Cerebellar nuclear complex (tissue), 1 donor: Measurements from ENCODE around the gene COL11A2.
"Not testable (repeated sequence)": the region's sequence is repeated elsewhere in the genome, so short reads cannot be mapped to it uniquely, and the experiment has no call there.

ENCODE experiments used
- DNase-seq, 2 experiments: peaks; one replicate each; lab custom pipeline; 2025; lab: John Stamatoyannopoulos, UW

COL11A2 gene

DNA sequence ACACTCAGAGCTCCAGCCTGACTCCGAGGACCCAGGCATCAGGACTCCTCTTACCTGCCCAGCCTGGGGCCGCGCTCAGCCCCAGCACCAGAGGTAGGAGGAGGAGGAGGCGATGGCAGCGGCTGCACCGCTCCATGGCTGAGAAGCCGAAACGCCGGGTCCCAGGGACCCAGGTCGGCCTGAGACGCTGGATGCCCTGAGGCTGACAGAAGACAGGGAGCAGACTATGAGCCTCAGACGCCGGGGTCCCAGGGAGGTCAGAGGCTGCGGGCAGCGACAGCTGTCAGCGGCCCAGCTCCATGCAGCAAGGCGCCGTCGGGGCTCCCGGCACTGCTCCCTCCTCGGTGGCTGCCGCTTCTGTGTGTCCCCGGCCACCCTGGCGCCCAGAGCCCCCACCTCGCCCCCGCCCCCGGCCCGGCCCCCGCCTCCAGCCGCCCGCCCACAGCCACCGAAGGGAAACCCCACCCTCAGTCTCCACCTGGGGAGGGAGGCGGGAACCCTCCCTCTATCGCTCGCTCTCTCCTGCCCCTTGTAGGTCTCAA, at the start of gene COL11A2:
Gene COL11A2 (minus strand): TSS at position 363 of the 542 bp plus-strand sequence. CDS start 227 bp downstream, at position 136.
- DNase-seq: no peak

DNA sequence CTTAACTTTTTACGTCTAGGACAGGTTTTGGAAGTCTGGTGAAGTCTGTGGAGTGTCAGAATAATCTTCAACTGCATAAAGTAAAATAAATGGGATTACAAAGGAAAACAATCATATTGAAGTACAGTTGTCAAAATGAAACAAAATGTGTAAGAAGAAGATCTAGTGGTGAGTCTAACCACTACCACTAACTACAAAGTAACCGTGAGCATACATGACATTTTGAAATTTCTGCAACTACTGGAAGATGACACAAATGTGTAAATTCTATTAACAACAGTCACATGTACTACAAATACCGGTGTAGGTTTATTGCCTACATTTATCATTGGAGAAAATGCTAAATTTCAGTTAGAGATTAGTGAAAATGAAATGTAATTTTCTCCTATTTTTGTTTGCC, 49.7 kb upstream of the COL11A2 start:
- DNase-seq: no peak

DNA sequence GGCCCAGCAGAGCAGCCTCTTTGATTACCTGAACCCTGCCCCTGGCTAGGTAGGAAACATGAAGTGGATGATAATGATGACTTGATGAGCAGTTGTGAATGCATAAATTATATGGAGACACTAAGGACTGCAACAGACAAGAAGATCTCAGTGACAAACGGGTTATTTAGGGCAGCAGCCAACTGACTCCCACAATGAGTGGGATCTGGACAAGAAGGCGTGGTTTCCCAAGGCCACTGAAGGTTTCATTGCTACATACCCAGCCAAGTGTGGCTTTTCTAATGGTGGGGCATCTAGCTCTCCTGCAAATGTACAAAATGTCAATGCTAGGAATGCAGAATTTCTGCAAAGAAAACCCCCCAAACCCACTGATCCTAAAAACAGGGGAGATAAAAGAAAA, 45.5 kb upstream of the COL11A2 start:
- no peak for DNase-seq

DNA sequence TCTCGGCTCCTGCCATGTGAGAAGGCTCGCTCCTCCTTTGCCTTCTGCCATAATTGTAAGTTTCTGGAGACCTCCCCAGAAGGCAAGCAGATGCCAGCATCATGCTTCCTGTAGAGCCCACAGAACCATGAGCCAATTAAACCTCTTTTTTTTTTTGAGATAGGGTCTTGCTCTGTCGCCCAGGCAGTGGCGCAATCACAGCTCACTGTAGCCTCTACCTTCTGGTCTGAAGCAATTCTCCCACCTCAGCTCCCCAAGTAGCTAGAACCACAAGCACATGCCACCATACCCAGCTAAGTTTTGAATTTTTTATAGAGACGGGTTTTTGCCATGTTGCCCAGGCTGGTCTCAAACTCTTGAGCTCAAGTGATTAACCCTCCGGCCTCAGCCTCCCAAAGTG, 44.6 kb upstream of the COL11A2 start:
- DNase-seq: no peak

DNA sequence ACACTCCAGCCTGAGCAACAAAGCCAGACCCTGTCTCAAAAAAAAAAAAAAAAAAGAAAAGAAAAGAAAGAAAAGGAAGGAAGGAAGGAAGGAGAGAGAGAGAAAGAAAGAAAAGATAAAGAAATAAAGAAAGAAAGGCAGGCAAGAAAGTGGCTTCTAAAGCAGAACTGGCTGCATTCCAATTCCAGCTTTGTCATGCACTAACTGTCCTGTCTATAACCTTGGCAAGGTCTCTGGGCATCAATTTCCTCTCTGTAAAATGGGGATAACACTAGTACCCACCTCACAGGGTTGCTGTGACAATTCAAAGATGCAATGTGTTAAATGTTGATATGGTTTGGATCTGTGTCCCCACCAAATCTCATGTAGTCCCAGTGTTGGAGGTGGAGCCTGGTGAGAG, 44.1 kb upstream of the COL11A2 start:
- DNase-seq: no peak

DNA sequence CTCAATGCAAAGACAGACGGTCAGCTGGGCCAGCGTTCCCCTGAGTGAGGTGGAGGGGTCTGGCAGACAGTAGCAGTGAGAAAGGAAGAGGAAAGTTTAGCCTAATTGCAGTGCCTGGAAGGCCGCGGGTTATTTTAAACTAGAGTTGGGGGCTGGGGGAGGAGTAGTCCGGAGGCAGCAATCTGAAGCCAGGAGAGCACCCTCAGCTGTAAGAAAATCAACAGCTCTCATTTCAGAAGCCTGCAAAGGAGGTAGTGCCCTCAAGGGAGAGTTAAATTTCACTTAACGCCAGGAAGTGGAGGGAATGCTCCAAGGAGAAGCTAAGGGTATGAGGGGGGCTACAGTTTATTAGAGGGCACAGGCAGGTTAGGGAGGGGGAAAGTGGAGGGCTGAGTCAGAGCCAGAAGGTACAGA, 43.0 kb upstream of the COL11A2 start:
- no peak for DNase-seq

DNA sequence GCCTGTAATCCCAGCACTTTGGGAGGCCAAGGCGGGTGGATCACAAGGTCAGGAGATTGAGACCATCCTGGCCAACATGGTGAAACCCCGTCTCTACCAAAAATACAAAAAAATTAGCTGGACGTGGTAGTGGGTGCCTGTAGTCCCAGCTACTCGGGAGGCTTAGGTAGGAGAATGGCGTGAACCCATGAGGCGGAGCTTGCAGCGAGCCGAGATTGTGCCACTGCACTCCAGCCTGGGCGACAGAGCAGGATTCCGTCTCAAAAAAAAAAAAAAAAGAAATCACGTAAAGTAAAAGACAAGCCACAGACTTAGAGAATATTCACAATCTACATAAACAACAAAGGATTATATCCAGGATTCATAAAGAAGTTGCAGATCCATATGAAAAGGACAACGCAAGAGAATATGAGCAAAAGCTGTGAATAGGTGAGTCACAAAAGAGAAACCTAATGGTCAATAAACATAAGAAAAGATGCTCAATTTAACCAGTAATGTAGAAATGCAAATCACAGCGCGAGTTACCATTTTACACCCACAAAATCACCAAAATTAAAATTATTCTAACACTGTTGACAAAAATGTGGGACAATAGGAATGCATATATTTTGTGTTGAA, 34.3 kb upstream of the COL11A2 start:
- DNase-seq: not testable (repeated sequence)

DNA sequence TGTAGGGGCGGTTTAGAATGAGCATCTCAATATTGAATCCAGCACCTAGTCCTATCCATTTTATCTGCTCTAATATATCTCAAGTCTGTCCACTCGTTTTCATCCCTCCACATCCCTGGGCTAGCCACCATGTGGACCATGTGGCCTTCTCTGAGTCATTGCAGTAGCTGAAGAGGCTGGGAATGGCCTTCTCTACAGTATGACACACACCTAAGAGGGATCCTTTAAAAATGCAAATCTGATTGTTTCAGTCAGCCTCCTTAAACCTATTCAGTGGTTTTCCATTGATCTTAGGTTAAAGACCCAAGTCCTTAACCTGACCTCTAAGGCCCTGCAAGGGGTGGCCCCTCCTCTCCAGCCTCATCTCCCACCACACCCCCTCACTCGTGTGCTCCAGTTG, 25.4 kb upstream of the COL11A2 start:
- DNase-seq: no peak

DNA sequence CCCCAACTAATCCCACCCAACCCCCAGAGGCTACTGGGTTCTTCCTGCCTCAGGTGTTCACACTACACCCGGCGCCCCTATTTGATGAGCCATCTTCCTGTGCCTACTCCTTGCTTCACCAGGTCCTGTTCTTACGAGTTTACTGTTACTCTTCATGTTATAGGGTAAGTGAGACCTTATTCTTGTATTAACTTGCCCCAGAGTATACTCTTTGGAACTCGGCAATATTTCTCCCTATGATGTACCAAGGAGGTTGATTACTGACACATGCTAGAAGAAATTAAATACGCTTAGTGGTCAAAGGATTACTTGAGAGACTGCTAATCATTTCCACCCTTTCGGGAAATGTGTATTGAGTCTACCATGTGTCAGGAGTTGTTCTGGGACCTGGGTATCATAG, 25.0 kb upstream of the COL11A2 start:
- DNase-seq: no peak

DNA sequence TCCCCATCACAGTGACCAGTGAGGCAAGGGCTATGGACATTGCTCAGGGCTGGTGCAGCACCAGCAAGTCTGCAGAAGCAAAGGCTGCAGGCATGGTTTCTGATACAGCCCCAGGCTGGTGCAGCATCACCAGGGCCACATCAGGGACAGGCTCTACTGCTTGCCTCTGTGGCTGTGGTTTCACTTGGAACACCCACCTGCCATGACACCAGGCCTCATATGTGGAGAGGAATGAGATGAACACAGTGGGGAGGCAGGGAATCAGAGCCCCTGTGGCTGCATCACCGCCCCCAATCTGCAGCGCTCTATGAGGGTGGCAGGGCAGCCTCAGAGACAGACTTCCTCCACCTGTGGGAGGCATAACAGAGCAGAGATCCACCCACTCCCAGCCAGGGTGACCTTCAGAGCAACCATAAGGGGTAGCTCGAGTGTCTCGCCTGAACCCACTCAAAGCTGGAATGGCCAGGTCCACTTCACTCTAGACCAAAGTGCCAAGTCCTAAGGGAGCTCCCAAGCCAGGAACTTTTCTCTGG, 23.9 kb upstream of the COL11A2 start:
- DNase-seq: no peak

DNA sequence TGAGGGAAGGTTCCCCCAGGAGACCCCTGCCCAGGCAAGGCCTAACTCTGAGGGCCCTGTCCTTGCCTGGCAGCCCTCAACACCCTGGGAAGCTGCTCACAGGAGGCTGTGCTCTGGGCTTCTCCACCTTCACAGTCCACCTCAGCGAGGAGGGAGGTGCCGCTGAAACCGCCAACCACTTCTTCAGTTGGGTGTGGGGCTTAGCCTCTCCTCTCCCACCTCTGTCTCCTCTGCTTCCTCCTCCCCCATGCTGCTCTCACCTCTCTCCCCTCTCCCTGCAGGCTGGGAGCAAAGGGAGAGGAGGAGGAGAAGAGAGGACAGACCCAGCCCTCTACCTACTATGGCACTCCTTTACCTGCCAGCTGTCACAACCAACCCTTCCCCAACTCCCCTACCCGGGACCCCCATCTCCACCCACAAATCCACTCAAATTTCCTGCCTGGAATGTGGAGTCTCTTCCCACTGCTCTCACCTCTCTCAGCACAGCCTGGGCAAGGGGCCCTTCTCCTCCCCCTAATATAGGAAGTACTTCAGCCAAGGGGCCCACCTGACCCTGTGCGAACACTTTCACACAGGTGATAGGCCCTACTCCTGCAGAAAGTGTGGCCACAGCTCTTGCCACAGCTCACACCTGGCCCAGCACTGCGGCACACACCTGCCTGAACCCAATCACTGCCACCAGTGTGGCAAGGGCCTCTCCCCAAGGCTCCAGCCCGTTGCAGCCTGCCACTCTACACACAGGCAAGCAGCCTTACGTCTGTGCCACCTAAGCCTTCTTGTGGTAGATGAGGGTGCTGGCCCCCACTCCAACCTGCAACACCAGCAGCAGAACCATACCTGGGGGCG, 23.2 kb upstream of the COL11A2 start:
- DNase-seq: no peak

DNA sequence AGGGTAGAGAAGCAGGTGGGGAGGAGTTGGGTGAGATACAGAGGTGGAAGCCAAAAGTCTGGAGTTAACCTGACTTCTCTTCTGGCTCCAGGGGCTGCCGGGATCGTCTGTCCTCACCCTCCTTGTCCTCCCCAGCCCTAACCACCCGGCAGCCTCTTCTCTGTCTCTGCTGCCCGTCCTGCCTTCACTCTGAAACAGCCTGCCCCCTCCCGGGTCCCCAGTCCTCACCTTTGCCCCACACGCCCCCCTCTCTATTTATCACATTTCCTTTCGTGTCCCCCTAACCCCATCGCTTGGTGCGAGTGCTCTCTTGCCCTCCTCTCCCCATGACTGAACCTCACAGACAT, 21.7 kb upstream of the COL11A2 start:
- no peak for DNase-seq

DNA sequence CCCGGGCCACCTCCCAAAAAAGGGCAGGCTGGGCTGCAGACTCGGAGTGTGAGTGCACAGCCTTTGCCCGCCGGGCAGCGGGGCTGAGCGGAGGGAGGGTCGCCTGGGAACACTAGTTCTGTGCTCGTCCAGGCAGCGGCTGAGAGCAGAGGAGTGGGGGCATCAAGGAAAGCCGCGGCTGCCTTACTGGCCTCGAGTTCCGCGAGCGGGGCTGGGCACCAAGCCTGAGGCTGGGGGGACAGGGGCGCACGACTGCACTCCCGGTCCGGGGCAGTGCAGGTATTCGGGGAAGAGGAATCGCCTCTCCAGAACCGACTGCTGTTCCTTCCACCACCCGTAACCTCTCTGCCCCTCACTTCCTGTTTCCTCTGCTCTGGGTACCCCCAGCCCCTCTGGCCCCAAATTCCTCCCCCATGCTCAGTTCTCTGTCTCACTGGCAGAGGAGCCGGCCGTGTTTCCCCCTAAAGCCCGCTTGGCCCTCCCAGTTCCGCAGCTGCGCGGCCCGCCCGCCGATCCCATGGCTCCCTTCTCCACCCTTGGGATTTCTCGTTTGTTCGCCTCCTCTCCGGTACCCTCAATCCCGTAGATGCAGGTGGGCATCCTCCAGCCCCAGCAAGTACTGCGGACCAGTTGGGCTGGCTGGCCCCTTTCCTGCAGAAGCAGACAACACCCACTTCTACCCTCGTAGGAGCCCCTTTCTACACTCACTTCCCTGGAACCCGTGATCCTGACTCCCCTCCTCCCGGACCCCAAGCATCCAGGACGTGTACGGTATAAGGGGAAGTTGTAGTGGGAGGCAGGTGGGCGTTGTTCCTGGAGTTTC, 21.1 kb upstream of the COL11A2 start:
- no peak for DNase-seq

DNA sequence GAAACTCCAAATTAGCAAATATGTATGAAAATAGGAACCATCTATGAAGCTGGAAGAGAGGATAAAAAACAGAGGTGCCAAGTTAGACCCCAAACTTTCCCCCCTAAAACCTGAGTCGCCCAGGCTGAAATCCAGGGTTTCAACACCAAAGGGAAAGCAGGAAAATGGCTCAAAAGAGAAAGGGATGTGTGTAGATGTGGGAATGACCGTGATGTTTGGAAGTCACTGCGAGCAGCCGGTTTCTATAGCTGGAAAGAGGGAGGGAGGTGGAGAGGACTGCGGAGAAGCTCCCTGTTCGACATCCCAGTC, 20.5 kb upstream of the COL11A2 start:
- no peak for DNase-seq

DNA sequence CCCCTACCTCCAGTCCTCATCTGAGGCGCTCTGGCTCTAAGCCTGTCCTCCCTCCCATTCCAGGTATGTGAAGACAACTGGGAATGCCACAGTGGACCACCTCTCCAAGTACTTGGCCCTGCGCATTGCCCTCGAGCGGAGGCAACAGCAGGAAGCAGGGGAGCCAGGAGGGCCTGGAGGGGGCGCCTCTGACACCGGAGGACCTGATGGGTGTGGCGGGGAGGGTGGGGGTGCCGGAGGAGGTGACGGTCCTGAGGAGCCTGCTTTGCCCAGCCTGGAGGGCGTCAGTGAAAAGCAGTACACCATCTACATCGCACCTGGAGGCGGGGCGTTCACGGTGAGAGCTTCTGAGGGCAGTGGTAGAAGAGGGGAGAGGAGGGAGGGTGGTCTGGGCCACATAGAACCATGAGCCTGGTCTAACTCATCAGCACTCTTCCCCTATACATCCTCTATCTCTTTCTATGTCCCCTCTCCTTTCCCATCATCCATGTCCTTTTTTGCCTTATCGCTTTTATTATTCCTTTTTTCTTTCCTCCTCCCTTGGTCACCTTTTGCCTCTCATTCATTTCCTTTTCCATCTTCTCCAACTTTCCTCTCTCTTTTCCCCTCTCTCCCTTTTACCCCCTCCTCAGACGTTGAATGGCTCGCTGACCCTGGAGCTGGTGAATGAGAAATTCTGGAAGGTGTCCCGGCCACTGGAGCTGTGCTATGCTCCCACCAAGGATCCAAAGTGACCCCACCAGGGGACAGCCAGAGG, 19.6 kb upstream of the COL11A2 start:
- no peak for DNase-seq

DNA sequence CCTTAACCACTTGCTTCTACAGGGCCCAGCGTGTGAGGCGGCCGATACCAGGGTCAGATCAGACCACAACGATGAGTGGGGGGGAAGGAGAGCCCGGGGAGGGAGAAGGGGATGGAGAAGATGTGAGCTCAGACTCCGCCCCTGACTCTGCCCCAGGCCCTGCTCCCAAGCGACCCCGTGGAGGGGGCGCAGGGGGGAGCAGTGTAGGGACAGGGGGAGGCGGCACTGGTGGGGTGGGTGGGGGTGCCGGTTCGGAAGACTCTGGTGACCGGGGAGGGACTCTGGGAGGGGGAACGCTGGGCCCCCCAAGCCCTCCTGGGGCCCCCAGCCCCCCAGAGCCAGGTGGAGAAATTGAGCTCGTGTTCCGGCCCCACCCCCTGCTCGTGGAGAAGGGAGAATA, 18.9 kb upstream of the COL11A2 start:
- no peak for DNase-seq

DNA sequence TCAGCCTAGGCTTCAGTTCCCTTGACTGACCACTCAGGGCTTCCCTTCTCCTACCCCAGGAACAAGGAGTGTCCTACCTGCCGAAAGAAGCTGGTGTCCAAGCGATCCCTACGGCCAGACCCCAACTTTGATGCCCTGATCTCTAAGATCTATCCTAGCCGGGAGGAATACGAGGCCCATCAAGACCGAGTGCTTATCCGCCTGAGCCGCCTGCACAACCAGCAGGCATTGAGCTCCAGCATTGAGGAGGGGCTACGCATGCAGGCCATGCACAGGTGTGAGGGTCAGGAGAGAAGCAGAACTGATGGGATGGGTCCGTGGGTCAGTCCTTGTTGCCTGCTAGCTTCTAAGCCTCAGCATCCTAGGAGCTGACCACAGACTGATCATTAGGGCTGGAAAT, 17.6 kb upstream of the COL11A2 start:
- DNase-seq: no peak

DNA sequence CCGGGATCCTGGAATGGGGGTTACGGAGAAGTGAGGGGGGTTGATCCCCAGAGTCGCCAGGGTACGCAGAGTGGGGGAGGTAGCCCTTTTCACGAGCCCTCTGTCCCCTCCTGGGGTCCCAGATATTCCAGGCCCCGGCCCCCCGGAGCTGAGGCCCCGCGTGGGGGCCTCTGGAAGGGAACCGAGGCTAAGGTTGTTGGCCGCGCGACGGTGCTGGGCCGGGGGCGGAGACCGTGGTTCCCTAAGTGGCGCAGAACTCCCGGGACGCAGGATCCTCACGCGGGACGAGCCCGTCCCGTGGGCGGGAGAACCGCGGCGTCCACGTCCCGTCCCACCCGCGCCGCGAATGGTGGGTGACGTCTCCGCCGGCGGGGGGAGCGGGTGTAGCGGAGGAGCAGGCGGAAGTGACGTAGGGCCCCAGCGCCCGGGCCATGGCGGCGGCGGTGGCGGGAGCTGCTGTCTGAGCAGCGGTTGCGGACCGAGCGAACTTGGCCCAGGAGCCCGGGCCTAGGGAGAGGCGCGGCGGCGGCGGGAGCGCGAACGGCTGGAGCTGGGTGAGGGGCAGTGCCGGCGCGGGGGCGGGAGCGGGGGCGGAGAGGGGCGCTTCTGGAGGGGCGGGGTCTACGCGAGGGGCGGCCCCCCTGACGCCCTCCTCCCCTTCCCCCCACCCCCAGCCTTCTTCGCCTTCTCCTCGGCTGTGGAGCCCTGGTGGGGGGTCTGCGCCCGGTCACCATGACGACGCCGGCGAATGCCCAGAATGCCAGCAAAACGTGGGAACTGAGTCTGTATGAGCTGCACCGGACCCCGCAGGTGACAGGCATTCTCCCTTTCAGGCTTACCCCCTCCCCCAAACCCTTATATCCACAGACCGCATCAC, 16.1 kb upstream of the COL11A2 start, which contains the start of gene RING1:
Gene RING1 (plus strand): TSS at position 410 of the 877 bp plus-strand sequence. CDS start 323 bp downstream, at position 733.
- peak in 1 of 2 experiments; percentile 12 for DNase-seq

DNA sequence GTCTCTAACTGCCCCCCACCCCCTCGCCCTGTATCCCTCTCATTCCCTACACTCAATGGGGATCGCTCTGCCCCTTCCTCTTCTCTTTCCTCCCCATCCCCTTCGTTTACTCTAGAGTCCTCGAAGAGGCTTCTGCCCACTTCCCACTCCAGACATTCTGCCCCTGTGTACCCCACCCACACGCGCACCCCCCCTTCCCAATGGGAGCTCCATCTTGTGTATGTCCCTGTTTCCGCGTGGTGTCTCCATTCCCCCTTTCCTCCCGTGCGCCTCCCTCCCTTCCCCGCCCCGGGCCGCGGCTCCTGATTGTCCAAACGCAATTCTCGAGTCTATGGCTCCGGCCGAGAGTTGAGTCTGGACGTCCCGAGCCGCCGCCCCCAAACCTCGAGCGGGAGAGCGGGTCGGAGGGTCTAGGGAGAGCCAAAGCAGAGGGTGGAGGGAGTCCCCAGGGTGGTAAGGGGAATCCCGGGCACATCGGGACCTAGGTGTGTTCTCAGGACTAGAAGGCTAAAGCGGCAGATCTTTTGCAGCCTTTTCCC, 15.4 kb upstream of the COL11A2 start:
- DNase-seq: no peak

DNA sequence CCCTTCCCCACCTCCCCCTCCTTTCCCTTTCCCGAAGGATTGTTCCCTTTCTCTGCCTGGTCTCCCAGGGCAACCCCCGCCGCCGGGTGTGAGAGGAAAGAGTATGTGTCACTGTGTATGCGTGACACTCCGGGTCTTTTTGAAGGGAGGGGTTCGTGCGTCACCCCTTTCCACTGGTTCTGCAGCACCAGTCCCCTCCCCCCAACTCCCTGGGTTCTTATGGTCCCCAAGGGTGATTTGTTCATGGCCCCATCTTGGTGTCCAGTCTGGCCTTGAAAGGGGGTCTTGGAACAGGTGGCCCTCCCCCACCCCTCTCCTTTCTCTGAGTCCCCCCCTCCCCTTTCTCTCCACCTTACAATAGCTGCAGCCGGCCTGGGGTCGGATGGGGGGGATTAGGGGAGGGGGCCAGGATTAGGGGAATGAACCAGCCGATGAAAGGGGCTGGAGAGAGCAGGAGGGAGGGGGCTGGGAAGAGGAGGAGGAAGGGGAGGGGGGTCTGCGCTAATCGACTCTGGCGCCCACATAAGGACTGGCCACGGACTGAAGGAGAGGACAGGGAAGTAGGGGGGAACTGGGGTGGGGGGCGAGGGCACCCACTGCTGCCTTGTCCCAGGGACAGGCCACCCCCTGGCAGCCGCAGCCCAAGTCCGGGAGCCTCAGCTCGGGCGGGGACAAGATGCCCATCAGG, 14.7 kb upstream of the COL11A2 start:
- DNase-seq: no peak
